GM21825 (cell line): ENCODE measurements around the gene CPNE2.
"Not testable (repeated sequence)": the region's sequence is repeated elsewhere in the genome, so short reads cannot be mapped to it uniquely, and the experiment has no call there.

Source experiments
- ATAC-seq: cut with Tn5 transposase; IDR thresholded peaks from one replicate; pipeline ENCODE4 v1.9.1; 2021; ENCODE audit warnings: mild to moderate bottlenecking, moderate library complexity; ENCODE audit not compliant: unreplicated experiment

CPNE2 gene

DNA sequence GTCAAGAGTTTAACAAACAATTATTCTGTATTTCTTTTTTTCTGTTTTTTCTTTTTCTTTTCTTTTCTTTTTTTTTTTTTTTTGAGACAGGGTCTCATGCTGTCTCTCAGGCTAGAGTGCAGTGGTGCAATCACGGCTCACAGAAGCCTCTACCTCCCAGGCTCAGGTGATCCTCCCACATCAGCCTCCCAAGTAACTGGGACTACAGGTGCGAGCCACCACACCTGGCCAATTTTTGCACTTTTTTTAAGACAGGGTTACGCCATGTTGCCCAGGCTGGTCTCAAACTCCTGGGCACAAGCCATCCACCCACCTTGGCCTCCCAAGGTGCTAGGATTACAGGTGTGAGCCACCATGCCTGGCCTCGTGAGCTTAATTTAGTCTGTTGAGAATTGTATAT is 97.1 kb downstream of the CPNE2 start:
- not testable (repeated sequence) for ATAC-seq

DNA sequence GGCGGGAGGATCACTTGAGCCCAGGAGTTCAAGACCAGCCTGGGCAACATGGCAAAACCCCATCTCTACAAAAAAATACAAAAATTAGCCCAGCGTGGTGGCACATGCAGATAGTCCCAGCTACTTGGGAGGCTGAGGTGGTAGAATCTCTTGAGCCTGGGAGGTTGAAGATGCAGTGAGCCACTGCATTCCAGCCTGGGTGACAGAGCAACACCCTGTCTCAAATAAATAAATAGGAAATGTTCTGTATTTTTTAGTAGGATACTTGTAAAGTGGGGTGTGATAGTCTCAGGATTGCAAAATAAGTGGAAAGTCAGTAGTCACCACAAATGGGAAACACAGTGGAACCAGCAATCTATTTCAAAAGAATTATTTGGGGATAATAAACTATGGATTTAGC is 97.8 kb downstream of the CPNE2 start:
- no peak for ATAC-seq

DNA sequence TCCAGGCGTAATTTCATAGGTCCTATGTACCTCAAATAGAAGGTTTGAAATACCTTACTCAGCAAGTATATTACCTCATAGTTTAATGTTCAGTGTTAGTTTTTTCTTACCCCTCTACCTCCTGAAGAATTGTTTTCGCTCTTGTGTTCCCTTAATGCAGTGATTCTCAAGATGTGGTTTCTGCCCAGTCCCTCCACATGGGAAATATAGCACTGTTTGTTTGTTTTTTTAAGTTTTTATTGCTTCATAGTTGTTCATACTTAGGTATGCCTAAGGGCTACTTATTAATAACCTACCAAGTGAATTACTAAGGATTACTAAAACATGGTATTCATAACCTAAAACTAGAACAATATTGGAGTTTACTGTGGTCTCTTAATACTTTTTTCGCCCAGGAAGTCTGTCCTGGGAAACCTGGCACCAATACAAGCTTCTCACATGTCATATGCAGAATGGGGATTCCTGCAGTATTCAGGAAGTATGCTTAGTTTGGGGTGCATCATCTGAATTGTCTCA is 98.7 kb downstream of the CPNE2 start:
- ATAC-seq, result no peak

DNA sequence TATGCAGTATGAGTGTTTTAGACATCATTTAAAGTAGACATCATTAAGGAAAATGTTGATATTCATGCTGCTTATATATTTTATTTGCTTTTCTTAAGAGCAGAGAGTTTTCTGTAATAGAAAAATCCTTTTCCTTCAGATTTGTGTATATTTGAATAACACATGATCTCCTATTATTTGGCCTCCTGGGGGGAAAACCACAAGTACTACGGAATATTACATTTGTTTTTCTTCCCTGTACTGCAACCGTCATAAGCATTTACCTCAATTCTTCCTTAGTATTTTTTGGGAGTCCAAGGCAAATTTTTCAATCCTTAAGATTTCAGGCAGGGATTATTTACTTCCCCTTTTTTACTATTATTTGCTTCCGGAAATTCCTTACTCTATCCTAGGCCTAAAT is 99.8 kb downstream of the CPNE2 start:
- ATAC-seq, result no peak

DNA sequence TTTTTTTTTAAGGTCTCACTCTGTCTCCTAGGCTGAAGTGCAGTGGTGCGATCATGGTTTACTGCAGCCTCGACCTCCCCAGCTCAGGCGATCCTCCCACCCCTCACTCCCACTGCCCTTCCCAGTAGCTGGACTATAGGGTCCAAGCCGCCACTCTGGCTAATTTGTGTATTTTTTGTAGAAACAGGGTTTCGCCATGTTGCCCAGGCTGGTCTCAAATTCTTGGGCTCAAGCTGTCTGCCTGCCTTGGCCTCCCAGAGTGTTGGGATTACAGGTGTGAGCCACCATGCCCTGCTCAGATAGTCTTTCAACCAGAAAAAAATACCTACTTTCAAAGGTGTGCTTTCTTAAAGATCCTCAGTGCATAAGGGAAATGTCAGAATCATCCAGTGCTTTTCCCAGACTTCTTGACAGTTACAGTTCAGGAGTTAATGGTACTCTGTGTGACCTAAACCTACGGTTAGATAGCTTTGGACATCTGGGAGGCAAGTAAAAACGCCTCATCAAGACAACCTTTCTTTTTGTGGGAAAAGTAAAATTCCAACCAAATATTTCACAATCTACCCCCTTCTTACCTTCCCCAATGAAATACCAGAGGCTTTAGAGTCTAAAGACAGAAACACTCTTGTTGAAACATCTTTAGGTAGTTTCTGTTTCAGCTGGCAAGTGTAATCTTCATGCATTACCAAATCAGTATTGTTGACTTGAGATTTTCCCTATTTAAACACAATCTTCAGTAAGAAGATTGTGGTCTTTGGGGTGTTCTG is 100.5 kb downstream of the CPNE2 start:
- ATAC-seq, result no peak

DNA sequence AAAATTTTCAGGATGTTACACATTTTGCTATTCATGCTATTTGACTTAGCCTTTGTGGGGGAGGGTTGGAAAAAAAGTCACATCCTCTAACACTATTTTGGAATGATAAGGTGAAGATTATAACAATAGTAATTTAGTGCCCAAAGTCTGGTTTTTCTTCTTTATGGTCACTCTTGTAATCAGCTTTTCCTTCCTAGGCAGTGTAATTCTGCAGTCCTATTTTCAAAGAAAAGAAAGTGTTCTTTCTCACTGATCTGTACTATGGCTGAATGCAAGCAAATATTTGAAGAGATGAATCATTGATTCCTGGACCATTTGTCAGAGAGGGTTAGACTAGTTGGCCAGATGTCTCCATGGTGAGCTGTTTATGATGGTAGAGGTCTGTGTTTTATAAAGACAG is 102.1 kb downstream of the CPNE2 start:
- ATAC-seq, result no peak

DNA sequence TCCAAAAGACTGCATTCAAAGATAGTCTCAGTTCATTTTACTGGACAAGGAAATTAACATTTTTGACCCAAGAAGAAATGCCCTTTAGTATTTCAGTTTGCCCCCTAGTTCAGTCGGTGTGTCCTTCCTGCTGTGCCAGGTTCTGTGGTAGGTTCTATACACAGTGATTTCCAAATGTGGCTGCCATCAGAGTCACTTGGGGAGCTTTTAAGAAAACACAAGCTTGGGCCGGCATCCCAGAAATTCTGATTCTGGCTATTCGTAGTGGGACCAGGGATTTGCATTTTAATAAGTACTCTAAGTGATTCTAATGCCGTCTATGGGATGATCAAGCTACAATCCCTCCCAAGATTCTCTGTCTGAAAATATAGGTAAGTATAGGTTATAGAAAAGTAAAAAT is 103.9 kb downstream of the CPNE2 start:
- no peak for ATAC-seq

DNA sequence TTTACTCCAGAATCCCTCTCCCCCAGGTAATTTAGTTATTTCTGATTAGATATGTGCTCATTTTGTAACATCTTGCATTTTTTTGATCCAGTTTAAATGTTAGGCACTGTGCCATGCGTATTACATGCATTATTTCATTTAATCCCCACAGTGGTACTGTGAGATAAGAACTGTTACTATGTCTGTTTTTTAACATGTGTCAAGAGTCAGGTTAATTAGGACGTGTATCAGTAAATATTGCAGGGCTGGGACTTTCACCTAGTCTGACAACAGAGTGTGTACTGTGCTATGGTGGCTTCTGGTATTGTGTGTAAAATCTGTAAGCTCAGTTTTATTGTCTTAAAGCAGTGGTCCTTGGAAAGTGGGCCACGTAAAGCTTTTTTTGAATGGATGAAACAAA is 104.4 kb downstream of the CPNE2 start:
- ATAC-seq, result no peak
